Astrocyte of the spinal cord (primary cell): Measurements from ENCODE around the gene JMJD8.

Experiments
- DNase-seq: peaks from one replicate; pipeline ENCODE4 v3.0.0; 2011; ENCODE audit warnings: low read depth, low spot score
- H3K4me3 ChIP-seq: 2 replicates; pipeline ENCODE4 v1.5.1; 2011; ENCODE audit warnings: low read depth, mild to moderate bottlenecking, low read length, moderate library complexity
- in situ Hi-C: cut with HindIII; loops from 2 replicates; pipeline ENCODE4 v1.10.0; 2017; ENCODE audit warnings: low sequenced_read_pairs
- TF ChIP-seq, protein P1 (sequence below): IDR thresholded peaks from 2 replicates; pipeline ENCODE4 v1.5.1; 2012; ENCODE audit warnings: low read depth, mild to moderate bottlenecking, low read length, inconsistent platforms

Gene JMJD8

DNA sequence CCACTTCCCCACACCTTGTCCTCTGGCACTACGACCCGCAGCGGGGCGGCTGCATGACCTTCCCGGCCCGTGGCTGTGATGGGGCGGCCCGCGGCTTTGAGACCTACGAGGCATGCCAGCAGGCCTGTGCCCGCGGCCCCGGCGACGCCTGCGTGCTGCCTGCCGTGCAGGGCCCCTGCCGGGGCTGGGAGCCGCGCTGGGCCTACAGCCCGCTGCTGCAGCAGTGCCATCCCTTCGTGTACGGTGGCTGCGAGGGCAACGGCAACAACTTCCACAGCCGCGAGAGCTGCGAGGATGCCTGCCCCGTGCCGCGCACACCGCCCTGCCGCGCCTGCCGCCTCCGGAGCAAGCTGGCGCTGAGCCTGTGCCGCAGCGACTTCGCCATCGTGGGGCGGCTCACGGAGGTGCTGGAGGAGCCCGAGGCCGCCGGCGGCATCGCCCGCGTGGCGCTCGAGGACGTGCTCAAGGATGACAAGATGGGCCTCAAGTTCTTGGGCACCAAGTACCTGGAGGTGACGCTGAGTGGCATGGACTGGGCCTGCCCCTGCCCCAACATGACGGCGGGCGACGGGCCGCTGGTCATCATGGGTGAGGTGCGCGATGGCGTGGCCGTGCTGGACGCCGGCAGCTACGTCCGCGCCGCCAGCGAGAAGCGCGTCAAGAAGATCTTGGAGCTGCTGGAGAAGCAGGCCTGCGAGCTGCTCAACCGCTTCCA, 50.6 kb downstream of the JMJD8 start:
- TF ChIP-seq, protein P1, sequence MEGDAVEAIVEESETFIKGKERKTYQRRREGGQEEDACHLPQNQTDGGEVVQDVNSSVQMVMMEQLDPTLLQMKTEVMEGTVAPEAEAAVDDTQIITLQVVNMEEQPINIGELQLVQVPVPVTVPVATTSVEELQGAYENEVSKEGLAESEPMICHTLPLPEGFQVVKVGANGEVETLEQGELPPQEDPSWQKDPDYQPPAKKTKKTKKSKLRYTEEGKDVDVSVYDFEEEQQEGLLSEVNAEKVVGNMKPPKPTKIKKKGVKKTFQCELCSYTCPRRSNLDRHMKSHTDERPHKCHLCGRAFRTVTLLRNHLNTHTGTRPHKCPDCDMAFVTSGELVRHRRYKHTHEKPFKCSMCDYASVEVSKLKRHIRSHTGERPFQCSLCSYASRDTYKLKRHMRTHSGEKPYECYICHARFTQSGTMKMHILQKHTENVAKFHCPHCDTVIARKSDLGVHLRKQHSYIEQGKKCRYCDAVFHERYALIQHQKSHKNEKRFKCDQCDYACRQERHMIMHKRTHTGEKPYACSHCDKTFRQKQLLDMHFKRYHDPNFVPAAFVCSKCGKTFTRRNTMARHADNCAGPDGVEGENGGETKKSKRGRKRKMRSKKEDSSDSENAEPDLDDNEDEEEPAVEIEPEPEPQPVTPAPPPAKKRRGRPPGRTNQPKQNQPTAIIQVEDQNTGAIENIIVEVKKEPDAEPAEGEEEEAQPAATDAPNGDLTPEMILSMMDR = no peak
- no peak for DNase-seq
- in situ Hi-C loops = no loop called here
- no peak overlapping the region for H3K4me3 ChIP-seq

DNA sequence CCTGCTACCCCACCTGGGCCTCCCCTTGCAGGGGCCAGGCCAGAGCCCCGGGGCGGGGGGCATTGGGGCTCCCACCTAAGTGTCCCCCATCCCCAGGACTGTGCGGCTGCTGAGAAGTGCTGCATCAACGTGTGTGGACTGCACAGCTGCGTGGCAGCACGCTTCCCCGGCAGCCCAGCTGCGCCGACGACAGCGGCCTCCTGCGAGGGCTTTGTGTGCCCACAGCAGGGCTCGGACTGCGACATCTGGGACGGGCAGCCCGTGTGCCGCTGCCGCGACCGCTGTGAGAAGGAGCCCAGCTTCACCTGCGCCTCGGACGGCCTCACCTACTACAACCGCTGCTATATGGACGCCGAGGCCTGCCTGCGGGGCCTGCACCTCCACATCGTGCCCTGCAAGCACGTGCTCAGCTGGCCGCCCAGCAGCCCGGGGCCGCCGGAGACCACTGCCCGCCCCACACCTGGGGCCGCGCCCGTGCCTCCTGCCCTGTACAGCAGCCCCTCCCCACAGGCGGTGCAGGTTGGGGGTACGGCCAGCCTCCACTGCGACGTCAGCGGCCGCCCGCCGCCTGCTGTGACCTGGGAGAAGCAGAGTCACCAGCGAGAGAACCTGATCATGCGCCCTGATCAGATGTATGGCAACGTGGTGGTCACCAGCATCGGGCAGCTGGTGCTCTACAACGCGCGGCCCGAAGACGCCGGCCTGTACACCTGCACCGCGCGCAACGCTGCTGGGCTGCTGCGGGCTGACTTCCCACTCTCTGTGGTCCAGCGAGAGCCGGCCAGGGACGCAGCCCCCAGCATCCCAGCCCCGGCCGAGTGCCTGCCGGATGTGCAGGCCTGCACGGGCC, 51.4 kb downstream of the JMJD8 start:
- TF ChIP-seq, protein P1 = no peak
- in situ Hi-C loops = no loop called here
- H3K4me3 ChIP-seq = no peak overlapping the region
- no peak for DNase-seq

DNA sequence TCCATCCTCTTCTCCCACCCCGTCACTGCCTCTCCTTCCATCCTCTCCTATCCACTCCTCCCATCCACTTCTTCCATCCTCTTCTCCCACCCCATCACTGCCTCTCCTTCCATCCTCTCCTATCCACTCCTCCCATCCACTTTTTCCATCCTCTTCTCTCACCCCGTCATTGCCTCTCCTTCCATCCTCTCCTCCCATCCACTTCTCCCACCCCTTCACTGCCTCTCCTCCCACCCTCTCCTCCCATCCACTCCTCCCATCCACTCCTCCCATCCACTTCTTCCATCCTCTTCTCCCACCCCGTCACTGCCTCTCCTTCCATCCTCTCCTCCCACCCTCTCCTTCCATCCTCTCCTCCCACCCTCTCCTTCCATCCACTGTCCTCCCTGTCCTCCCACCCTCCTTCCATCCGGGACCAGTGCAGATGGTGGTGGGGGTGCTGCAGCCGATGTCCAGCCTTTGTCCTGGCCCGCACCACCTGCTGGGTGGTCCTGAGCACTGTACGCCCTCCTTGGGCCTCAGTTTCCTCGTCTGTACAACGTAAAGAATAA, 52.3 kb downstream of the JMJD8 start:
- TF ChIP-seq, protein P1 = no peak
- H3K4me3 ChIP-seq = no peak overlapping the region
- in situ Hi-C loops = no loop called here

More for the DNA sequence above, 52.3 kb downstream of the JMJD8 start:
- DNase-seq = no peak
